ENCODE measurements around the gene TMC2.
A peak's percentile ranks its signal among the peaks of the same experiment; 100 is the strongest.

Gene TMC2

DNA sequence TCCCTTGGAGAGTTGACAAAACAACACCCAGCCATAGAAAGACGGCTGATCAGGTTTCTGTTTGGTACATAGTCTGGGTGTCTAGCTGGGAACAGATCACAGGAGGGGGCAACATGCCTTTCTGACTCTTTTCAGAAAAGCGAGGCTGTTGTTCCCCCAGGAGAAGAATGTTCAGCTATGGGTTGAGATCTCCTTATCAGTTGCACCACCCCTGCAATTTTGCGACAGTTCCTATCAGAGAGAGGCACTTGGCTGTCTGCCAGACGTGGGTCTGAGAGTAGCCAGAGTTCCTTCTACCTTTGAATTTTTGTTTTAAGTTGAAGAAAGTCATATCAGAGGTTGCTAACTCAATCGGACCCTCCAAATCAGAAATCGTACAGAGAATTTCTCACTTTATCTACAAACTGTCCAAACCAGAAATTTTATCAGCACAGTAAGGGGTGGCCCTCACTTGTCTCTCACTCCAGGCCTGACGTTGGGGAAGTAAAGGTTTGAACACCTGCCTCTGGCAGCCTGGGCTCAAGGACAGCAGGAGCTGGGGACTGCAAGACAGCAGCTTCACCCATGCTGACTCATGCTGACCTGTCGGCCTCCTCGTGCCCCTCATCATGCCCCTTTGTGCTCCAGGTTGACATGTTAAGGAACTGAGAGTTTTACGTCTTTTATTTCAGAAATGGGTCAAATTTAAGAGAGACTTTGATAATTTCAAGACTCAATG, 42.3 kb downstream of the TMC2 start:
- peak; percentile 37 for DNase-seq

DNA sequence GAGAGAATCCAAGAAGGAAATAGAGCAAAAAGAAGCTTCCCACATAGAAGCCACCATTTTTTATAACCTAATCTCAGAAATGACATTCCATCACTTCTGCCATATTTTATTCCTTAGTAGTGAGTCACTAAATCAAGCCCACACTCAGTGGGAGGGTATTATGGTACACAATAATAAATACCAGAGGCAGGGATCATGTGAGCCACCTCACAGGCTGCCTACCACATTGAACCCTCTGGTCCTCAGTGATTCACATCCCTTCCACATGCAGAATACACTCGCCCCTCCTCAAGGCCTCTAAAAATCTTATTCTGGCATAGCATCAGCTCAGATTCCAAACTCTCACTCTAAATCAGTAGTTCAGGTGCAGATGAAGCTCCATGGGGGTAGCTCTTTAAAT, 49.4 kb downstream of the TMC2 start:
- no peak for DNase-seq

DNA sequence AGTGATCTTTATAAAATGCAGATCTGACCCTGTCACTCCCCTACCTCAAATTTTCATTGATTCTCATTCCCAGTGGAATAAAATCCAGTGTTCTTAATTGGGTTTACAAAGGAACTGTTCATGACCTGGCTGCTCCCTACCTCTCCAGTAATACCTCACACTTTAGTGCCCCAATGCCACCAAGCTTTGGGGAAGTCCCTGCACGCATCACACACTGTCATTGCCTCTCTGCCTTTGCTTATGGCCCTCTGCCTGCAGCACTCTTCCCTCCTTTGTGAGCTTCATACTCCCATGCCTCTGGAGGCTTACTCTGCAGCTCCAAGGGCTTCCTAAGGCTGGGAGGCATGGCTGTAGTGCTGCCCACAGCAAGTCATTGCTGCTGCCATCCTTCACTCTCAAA, 57.4 kb downstream of the TMC2 start:
- no peak for DNase-seq

DNA sequence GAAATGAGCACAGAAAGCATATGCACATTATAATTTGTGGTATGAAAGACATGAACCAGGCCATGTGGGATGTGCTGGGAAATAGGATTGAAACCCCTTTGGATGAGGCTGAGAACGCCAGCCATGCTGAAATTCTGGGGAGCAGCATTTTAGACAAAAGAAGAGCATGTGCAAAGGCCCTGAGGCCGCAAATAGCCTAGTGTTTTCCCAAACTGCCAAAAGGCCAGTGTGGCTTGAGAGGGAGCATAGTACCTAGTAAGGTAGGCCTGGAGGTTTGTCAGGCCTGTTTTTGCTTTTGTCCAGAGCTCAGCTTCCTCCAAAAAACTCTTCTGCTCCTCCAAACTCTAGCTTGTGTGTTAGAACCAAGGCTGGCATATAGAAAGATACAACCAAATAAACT, 58.7 kb downstream of the TMC2 start:
- no peak for DNase-seq

DNA sequence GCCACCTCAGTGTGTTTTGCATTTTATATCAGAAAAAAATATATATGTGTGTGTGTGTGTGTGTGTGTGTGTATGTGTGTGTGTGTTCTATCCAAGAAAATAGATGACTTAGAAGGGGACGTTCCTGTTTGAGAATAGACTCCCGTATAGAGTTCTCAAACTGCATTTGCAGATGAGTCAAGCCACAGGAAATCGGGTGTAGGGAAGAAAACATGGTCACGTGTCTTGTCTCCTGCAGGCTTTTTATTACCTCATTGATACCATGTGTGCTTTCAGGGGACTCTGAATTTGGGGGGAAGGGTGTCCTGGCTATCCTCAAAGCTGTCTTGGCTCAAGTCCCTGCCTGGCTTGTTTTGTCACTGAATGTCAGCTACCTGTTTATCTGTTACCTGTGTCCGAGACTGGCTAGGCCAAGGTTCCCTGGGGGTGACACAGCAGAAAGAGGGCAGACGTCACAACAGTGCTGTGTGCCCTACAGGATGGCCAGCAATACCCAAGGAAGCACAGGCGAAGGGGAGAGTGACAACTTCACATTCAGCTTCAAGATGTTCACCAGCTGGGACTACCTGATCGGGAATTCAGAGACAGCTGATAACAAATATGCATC, 60.4 kb downstream of the TMC2 start:
- no peak for DNase-seq

DNA sequence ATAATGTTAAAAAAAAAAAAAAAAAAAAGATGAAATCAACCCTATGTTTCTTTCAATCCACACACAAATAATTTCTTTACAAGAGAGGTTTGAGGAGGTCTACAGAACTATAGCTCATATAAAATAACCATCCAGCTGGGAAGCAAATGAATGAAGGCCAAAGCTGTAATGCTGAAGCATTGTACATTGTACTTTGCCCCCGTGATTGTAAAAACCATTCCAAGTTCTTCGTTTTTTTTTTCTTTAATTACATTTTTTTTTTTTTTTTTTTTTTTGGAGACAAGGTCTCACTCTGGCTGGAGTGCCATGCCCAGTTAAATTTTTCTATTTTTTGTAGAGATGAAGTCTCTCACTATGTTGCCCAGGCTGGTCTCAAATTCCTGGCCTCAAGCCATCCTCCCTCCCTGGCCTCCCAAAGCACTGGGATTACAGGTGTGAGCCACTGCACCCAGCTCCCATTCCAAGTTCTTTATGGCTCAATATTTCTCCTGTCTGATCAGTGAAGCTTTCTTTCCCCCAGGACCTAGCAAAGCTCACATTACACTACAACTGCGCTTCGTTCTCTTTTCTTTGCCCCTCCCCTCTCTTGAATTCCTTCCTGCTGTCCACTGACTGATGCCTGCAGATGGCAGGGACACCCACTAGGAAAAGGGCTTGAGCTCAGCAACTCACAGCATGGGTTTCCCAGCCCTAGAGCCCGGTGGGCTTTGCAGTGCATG, 63.1 kb downstream of the TMC2 start:
- no peak for DNase-seq

DNA sequence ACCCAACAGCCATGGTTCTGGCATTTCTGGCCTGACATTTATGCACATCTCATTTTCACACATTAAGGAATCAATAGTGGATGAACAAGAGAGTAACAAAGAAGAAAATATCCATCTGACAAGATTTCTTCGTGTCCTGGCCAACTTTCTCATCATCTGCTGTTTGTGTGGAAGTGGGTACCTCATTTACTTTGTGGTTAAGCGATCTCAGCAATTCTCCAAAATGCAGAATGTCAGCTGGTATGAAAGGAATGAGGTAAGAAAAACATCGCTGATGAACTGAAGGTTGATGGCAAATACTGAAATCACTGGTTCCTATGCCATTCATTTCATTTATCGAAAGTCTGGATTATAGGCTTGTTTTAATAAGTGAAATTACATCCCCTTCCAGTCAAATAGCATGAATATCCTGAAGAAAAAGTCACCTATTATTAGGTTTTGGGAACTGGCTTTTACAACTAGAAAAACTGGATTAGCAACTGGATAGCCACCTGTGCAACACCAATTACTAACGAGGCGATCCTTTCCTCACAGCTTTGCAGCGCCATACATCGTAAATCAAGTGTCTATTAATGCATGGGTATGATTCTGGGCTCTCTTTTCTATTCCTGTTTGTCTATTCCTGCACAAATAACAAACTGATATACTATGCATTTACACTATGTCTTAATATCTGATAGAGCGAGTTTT, 65.8 kb downstream of the TMC2 start:
- DNase-seq = no peak

DNA sequence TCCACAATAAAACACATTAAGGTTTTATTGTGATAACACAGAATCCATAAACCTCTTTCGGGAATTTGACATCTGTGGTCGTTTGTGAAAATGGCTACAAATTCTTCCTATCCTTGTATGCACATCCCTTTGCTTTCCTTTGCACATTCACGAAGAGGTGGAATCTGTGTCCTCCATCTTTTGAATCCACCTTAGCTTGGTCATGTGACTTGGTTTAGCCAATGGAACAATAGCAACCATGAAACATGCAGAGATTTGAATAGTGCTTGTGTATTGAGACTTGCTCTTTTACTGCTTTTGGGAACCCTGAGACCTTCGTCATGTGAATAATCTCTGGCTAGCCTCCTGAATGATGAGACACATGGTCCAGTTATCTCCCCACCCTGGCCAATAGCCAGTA, 66.4 kb downstream of the TMC2 start:
- DNase-seq = no peak

DNA sequence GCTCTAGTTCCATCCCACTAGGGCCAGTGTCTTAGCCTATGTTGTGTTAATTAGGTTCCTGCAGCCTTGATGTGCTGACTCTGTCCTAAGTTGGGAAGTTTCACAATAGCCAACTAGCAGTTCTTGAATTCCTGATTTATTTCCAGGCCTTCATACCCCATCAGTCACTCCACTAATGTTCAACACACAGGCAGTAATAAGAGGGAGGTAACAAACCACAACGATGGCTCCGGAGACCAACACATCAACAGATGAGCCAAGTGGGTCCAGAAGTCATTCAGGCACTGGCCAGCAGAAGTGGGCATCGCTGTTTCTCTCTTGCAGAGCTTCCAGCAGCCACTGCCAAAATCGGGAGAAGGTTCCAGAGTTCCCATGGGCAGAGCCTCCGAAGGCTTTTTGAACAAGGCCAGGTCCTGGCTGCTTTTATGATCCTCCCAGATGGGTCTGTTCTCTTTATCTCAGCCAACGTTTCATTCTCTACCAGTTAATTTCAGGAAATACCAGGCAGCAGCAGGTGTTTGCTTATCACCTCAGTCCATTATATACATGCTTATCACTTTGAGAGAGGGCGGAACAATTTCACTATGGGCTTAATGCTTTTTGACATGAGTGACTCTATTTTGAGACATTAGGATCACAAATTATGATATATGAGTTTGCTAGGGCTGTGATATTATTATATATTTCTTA, 67.6 kb downstream of the TMC2 start:
- DNase-seq = peak; percentile 33

DNA sequence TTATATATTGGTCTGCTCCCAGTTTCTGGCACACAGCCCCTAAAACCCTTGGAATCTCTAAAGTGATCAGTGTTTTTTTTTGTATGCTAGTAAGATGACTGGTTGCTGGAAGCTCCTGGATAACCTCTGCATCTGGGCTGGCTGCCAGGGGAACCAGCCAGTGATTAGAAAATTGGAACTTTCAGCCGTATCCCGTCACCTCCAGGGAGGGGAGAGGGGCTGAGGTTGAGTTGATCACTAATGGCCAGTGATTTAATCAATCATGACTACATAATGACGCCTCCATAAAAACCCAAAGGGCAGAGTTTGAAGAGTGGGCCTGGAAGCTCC, 68.1 kb downstream of the TMC2 start:
- DNase-seq = no peak

DNA sequence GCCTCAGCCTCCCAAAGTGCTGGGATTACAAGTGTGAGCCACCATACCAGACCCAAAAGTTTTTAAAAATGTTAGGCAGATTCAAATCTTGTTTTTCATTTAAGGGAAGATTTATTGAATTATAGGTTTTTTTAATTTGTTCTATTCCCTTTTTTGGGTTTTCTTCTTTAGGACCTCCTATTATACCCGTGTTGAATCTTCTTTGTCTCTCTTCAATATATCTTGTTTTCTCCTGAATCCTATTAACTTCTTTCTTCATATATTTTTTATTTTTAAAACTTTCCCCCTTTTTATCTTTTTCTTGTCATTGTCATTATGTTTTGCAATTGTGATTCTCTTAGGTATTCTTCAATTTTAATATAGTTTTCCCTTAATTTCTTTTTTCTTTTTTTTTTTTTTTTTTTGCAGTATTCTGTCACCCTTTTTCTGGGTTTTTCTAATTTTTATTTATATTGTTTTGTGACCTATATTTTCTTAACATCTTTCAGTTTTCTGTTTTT, 70.2 kb downstream of the TMC2 start:
- DNase-seq = no peak

DNA sequence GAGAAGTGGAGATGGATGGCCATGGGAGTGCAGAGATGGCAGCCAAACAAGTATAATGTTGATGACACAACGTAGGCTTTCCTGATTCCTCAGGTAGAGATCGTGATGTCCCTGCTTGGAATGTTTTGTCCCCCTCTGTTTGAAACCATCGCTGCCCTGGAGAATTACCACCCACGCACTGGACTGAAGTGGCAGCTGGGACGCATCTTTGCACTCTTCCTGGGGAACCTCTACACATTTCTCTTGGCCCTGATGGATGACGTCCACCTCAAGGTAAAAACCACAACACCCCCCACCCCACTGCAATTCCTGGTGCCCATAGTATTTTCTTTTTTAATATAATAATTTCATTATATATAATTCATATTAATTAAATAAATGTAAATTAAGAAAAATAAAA, 74.0 kb downstream of the TMC2 start:
- DNase-seq = no peak

DNA sequence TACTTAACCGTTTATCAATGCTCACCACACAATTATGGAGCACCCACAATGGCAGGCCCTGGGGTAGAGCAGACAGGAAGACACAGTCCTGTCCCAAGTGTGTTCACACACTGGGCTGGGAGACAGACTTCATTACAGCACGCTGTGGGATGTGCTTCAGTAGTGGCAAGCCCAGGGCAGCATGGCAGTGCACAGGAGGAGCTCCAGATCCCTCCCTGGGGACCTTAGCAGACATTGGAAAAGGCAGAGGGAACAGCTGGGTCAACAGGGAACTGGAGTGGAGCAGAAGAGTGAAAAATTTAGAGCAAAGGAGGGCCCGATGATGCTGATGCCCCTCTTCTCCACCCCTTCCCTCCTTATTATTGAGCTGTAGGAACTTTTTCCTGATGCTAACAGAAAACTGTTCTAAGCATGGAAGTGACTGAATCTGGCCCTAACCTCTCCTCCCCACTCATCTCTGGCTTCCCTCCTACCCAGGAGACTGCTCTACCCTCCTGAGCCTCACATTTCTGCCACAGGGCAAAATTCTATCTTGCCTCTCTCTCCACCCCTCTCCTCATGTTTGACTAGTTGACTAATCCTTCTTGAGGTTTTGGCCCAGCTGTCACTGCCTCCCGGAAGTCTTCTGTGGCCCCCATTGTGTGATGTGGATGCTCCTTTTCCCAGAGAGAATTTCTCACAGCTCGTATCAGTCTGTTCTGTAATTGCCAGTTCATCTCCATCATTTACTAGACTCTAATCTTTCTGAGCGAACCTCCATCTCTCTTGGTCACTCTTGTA, 74.8 kb downstream of the TMC2 start:
- DNase-seq = no peak

DNA sequence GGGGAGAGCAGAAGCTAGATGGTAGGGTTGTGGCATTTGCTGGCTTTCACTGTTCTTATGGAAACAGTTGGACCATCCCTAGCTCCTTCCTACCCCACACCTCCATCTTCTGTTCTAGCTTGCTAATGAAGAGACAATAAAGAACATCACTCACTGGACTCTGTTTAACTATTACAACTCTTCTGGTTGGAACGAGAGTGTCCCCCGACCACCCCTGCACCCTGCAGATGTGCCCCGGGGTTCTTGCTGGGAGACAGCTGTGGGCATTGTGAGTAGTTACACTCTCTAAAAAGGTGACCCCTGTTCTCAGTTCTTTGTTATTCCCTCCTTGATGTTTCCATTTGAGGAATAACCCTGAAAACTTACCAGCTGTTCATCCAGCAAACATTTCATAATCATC, 75.7 kb downstream of the TMC2 start:
- DNase-seq = no peak

DNA sequence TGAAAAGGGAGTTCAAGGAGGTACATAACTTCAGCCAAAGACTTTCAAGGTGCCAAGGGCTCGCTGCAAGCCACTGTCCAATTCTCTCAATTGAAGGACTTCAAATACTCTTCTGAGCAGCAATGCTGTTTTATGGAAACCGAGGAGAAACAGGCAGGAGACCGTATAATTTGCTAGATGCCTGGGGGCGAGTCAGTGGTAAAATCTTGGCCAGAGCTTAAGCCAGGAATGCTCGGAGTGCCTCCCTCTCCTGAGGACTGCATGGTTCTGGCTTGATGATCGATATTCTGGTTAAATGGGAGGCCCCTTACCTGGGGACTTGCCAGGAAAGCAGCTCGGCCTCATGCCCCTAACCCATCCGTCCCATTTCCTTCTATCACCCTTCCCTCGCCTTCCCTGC, 80.3 kb downstream of the TMC2 start:
- no peak for DNase-seq

DNA sequence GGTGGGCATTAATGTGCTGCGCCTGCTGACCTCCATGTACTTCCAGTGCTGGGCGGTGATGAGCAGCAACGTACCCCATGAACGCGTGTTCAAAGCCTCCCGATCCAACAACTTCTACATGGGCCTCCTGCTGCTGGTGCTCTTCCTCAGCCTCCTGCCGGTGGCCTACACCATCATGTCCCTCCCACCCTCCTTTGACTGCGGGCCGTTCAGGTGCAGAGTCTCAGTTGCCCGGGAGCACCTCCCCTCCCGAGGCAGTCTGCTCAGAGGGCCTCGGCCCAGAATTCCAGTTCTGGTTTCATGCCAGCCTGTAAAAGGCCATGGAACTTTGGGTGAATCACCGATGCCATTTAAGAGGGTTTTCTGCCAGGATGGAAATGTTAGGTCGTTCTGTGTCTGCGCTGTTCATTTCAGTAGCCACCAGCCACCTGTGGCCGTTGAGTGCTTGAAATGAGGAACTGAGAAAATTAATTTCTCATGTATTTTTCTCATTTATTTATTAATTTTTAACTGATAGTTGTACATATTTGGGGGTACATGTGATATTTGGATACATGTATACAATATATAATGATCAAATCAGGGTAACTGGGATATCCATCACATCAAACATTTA, 80.8 kb downstream of the TMC2 start:
- no peak for DNase-seq

DNA sequence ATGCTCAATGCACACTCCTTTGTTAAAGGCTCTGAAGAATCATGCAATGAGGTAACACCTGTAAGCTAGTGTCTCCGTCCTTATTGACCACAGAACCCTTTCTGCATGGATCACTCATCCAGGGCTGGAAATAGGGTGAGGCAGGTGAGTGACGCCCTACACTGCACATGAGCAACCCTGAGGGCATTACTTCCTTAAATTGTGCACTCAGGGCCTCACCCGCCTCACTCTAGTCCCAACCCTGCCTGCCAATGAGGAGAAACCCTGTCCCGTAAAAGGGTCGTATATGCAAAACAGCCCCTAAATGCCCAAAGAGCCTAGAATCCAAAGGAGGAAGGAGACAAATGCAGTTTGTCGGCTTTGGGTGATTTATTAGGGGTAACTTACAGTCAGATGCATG, 82.4 kb downstream of the TMC2 start:
- no peak for DNase-seq

DNA sequence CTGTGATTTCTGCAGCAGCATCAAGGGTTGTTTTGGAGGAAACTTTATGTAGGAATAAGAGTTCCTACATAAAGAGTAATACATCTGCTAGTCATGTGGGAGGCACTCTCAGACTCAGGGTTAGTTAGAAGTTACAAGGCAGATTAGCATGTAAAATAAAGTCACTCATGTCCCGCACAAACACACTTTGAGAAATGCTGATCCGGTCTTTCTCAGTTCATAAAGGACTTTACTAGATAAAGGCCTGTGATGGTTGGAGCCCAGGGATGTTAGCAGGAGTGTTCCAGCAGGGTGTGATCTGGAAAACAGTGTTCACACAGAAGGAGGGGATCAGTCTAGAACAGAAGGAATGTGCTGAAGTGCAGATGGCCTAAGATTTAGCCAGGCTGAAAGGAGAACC, 83.0 kb downstream of the TMC2 start:
- no peak for DNase-seq

DNA sequence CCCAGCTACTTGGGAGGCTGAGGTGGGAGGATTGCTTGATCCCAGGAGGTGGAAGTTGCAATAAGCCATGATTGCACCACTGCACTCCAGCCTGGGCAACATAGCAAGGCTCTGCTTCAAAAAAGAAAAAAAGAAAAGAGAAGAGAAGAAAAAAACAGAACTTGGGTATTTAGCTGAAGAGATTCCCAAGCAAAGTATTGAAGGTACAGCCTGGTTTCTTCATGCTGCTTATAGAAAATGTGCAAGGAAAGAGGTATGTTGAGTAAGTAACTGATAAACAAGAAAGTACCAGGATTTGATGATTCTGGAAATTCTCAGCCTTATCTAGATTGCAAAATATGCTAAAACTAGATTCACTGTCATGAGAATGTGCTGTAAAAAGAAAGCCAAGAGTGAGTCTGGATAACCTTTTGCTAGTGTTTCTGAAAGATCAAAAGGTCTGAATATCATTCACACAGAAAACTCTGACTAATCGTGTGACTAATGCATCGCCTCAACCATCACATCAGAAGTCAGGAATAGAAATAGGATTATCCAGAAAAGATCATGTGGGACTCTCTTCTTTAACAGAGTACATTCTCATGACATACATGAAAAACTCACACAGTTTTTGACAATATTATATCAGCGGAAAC, 83.7 kb downstream of the TMC2 start:
- DNase-seq = no peak

DNA sequence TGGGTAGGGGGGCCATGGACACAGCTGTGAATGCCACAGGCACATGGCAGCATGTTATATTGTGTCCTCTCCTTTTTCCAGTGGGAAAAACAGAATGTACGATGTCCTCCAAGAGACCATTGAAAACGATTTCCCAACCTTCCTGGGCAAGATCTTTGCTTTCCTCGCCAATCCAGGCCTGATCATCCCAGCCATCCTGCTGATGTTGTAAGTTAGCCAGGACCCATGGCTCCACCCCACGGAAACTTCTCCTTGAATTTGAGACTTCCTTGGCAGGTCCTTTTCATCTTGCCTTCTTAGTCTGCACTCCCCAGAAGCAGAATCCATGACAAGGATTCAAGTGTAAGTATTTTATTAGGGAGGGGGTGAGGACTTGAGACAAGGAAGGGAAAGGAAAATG, 87.8 kb downstream of the TMC2 start:
- DNase-seq = no peak

DNA sequence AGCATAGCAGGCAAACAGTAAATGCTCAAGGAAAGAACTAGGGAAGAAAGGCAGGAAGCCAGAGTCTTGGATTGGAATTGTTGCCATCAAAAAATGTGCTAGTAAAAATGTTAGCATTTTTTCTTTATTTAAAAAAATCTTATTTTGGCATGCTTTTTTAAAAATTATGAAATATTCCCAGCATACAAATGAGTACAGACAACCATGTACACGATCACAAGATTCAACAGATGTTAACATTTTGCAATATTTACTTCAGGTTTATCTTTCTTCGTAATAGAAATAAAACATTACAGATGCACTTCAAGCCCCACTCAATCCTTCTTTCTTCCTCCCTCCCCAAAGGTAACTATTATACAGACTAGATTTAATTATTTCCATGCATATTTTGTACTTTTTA, 88.7 kb downstream of the TMC2 start:
- no peak for DNase-seq
